NOMO-1 (cell line): ENCODE measurements around the gene SHC3.
A peak's percentile ranks its signal among the peaks of the same experiment; 100 is the strongest.

ENCODE experiments used
- DNase-seq, 2 experiments: peaks; one replicate each; lab custom pipeline; 2025; ENCODE audit not compliant: unreplicated experiment in 2 of 2; lab: John Stamatoyannopoulos, UW

The SHC3 gene

DNA sequence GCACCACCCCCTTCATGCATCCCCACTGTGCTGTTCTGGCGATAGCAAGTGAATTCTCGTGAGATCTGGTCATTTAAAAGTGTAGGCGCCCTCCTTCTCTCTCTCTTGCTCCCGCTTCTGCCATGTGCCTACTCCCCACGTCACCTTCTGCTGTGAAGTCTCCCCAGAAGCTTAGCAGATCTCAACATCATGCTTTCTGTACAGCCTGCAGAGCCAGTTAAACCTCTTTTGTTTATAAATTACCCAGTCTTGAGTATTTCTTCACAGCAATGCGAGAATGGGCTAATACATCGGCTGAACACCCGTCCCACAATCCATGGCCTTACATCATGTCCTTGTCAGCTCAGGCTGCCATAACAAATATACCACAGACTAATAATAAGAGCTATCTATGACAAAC, 17.4 kb downstream of the SHC3 start:
- no peak for DNase-seq

DNA sequence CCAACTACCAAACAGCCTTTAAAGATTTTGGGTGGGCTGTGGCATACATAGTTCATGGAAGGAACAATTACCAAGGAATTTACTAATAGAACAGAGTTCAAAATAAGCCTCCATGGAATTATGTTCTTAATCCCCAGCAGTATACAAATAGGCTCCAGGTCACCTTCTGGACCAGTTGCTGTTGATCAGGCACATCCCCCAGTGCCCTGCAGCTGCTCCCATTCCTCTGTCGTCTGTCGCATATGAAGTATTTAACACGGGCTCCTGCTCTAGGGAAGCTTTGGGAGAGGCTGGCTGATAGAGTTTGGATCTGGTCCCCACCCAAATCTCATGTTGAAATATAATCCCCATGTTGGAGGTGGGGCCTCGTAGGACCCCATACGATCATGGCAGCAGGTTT, 17.8 kb downstream of the SHC3 start:
- DNase-seq, result no peak

GRCh38 chr9:89154651-89155336, 23.8 kb downstream of the SHC3 start:
- DNase-seq, result peak in 1 of 2 experiments; percentile 39

GRCh38 chr9:89154218-89154617, 24.4 kb downstream of the SHC3 start:
- DNase-seq, result no peak

DNA sequence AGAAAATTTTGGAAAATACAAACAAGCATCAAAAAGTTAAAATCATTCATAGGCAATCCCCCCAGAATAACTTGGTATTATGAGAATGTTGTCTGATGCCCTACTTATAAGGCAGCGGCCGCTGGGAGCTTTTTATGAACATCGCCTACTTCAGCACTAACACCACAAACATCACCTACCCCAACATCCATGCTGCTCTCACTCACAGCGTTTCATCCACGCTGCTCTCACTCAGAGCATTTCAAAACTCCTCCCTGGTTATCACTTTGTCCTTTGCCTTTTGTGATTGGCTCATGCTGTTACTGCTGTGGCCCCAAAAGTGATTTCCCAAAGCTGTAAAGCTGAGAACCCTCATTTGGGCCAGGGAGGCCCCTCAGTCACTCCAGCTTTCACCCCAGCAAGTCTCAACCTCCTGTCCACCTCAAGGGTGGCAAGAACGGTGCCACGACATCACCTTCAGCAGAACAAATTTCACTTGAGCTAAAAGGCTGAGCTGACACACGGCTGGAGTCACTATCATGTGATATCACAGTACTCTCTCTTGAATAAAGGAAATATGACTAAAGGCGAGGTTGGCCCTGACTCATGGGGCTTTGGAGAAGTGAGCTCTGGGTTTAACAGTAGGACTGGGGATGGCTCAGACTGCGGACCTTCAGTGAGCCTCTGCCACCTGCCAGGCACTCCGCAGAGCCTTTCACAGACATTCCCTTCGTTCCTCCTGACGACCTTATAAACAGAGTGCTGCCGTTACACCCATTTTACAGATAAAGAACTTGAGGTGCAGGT, 25.2 kb downstream of the SHC3 start:
- peak in 1 of 2 experiments; percentile 11 for DNase-seq

DNA sequence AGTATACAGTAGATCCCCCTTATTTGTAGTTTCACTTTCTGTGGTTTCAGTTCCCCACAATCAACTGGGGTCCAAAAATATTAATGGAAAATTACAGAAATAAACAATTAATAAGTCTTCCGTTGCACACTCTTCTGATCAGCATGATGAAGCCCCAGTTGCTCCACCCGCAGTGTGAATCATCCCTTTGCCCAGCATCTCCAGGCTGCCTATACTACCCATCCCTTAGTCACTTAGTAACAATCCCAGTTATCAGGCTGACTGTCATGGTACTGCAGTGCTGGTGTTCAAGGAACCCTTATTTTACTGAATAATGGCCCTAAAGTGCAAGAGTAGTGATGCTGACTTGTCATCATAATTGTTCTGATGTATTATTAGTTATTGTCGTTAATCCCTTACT, 28.9 kb downstream of the SHC3 start:
- no peak for DNase-seq

- DNase-seq, result no peak
Observed at GRCh38 chr9:89145097-89145496, 33.5 kb downstream of the SHC3 start.

GRCh38 chr9:89144238-89144637, 34.4 kb downstream of the SHC3 start:
- no peak for DNase-seq

- no peak for DNase-seq
Observed at GRCh38 chr9:89143266-89143665, 35.4 kb downstream of the SHC3 start.

- no peak for DNase-seq
Observed at GRCh38 chr9:89139455-89139854, 39.2 kb downstream of the SHC3 start.

DNA sequence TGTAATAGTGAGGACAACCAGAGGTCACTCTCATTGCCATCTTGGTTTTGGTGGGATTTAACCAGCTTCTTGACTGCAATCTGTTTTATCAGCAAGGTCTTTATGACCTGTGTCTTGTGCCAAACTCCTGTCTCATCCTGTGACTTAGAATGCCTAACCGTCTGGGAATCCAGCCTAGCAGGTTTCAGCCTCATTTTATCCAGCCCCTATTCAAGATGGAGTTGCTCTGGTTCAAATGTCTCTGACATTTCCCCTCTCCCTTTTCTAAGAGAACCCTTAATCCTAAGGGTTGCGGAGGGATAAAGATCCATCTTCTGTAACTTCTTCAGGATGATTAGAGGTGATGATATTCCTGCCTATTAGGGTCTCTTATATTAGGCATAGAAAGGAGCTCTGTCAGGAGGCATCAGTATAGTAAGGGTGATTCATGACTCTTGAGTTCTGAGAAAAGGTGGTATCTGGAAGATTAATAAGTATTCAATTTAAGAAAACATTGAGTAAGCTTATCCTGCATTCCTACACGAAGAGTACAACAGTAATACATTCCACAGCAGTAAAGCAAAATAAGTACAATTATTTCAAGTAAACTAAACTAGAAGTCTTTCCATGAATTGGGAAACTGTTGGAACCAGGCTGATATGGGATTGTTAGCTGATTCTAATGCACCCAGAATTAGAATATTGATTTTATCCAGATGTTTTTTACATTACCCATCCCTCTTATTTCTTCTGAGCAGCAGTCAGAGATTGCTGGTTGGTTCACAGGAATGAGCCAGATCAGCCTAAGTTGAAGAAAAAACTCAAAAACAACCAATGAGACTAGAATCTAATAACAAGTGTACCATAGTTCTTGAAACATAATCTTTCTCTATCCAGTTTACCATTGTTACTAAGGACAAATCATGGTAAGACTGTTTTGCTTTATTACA, 39.9 kb downstream of the SHC3 start:
- no peak for DNase-seq

GRCh38 chr9:89137542-89138462, 40.8 kb downstream of the SHC3 start:
- DNase-seq, result no peak

- no peak for DNase-seq
Observed at GRCh38 chr9:89135591-89136166, 42.9 kb downstream of the SHC3 start.

- no peak for DNase-seq
Observed at GRCh38 chr9:89134709-89135108, 43.9 kb downstream of the SHC3 start.

DNA sequence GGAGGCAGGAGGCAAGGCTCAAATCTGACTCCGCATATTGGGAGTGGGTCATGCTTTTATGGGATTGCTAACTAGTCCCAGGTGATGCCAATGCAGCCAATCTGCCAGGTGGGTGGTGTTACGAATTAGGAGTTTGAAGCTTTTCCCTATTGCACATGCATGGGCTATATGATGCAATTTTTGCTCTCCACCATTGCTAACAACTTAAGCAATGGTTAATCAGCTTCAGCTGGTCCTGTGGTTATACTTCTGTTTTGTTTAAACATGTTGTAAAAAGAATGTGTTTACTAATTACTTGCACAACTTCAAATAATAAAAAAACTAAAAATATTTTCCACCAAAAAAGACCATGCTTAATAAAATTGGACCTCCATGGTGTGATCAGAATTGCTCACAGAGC, 55.7 kb downstream of the SHC3 start:
- peak in 1 of 2 experiments; percentile 0 for DNase-seq

GRCh38 chr9:89120704-89121103, 57.9 kb downstream of the SHC3 start:
- DNase-seq, result no peak

DNA sequence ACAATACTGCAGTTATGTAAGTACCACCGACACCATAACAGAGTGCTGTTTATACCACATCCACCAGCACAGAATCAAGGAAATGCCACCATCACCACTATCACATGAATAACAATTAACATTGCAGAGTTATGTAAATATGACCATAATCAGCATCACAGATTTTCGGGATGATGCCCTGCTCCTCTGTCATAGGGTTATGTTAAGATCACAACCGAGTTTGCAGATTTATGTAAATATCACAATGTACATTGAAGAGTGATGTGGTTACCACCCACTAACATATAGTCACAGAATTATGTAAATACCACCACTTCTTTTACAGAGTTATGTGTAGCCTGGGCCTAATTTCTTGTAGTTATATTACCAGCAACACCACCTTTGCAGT, 61.8 kb downstream of the SHC3 start:
- DNase-seq, result no peak

DNA sequence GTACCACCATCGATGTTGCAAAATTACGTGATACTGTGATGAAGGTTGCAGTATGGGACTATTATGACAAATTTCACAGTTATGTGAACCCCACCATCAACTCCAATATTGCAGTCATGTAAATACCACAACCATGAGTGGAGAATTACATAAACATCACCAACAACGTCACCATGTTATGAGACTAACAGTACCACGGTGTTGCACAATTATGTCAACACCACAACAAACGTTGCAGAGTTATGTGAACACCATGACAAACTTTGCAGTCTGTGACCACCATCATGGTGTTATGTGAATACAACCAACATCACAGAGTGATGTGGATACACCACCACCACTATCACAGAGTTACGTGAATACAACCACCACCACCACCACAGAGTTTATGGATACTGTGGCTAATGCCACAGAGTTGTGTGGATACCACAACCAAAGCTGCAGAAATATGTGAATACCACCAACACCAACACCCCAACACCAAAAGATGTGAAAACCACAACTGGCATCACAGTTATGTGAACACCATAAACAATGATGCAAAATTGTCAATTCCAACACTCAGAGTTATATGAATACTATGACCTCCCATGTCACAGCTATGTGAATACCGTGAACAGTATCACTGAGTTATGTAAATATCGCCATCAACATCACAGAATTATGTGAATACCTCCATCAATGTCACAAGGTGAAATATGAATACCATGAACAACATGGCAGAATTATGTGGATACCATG, 62.4 kb downstream of the SHC3 start:
- no peak for DNase-seq

- no peak for DNase-seq
Observed at GRCh38 chr9:89115426-89115825, 63.2 kb downstream of the SHC3 start.
